CD4-positive, alpha-beta T cell (primary cell): ENCODE measurements around the gene CARS2. TPM values are rescaled to one million over a fixed set of nuclear protein-coding genes. Genes with fewer than 3 reads are reported as not detected.

ENCODE experiments used
- ATAC-seq: fragments of 200-7000 bp; cut with Tn5 transposase; one replicate; pipeline ENCODE4 v1.10.0; 2022; ENCODE audit warnings: mild to moderate bottlenecking; ENCODE audit not compliant: poor library complexity
- CTCF ChIA-PET: fragments of 350-600 bp; sonication (Branson Sonifier 250); formaldehyde crosslinking; loops from one replicate; lab custom pipeline; 2021; ENCODE audit warnings: antibody characterized with exemption, inconsistent platforms; lab: Charles Lee
- POLR2A ChIA-PET: fragments of 350-600 bp; sonication (Branson Sonifier 250); formaldehyde crosslinking; loops from one replicate; lab custom pipeline; 2021; ENCODE audit warnings: antibody characterized with exemption, inconsistent platforms; lab: Charles Lee
- DNase-seq, 14 experiments: peaks; one replicate each; pipeline ENCODE4 v3.0.0-alpha.2; 2013 to 2020; ENCODE audit warnings: mixed read lengths in 2 of 14
- H3K27ac ChIP-seq, 2 donors: one replicate each; pipeline versions ENCODE4 v1.5.1 to v1.7.0; 2013; ENCODE audit warnings: low read length in 2 of 2, low read depth in 1 of 2, mild to moderate bottlenecking in 1 of 2
- H3K27me3 ChIP-seq, 2 experiments: 1 replicate in 1 of 2; 2 replicates in 1 of 2; pipeline versions ENCODE4 v1.6.1 to v1.7.0; 2013; ENCODE audit warnings: low read length in 2 of 2, control low read depth in 1 of 2, mild to moderate bottlenecking in 1 of 2, moderate library complexity in 1 of 2; ENCODE audit not compliant: insufficient read depth in 2 of 2, control insufficient read depth in 1 of 2
- H3K36me3 ChIP-seq: one replicate; pipeline ENCODE4 v1.6.1; 2013; ENCODE audit warnings: low read length, control low read depth; ENCODE audit not compliant: insufficient read depth
- H3K4me1 ChIP-seq: one replicate; pipeline ENCODE4 v1.6.1; 2013; ENCODE audit warnings: low read length, control low read depth; ENCODE audit not compliant: insufficient read depth
- H3K4me3 ChIP-seq: one replicate; pipeline ENCODE4 v1.5.1; 2013; ENCODE audit warnings: mild to moderate bottlenecking, low read length, moderate library complexity
- H3K9me3 ChIP-seq, 2 experiments: 1 replicate in 1 of 2; 2 replicates in 1 of 2; pipeline versions ENCODE4 v1.6.1 to v1.7.0; 2013; ENCODE audit warnings: low read length in 2 of 2, mild to moderate bottlenecking in 2 of 2, control low read depth in 1 of 2, moderate library complexity in 1 of 2; ENCODE audit not compliant: control insufficient read depth in 1 of 2, insufficient read depth in 1 of 2
- H3K27ac Mint-ChIP-seq: one replicate; pipeline ENCODE4 v1.8.0; 2020; ENCODE audit warnings: mixed read lengths
- H3K27me3 Mint-ChIP-seq: one replicate; pipeline ENCODE4 v1.8.0; 2021; ENCODE audit warnings: mixed read lengths
- H3K36me3 Mint-ChIP-seq: one replicate; pipeline ENCODE4 v1.8.0; 2021; ENCODE audit warnings: low read depth, mixed read lengths
- H3K4me1 Mint-ChIP-seq: one replicate; pipeline ENCODE4 v1.8.0; 2021; ENCODE audit warnings: low read depth, mixed read lengths
- H3K4me3 Mint-ChIP-seq: one replicate; pipeline ENCODE4 v1.8.0; 2020; ENCODE audit warnings: mild to moderate bottlenecking, mixed read lengths
- H3K9me3 Mint-ChIP-seq: one replicate; pipeline ENCODE4 v1.8.0; 2020; ENCODE audit warnings: mixed read lengths
- CTCF ChIP-seq: fragments of 200-600 bp; IDR thresholded peaks from one replicate; pipeline ENCODE4 v1.8.0; 2022; ENCODE audit warnings: antibody characterized with exemption, mild to moderate bottlenecking
- intact Hi-C, 2 experiments: fragments of 100-400 bp; cut with DNase I in 1 of 2; cut with micrococcal nuclease in 1 of 2; formaldehyde crosslinking; loops; one replicate each; pipeline versions ENCODE4 v1.15.1 to v1.9.0; 2023 to 2025; cut with DNase I, micrococcal nuclease
- total RNA-seq, 174 experiments: library from RNA in 2 of 174; stranded (reverse) in 2 of 174; gene quantifications; one replicate each; pipeline ENCODE4 v1.2.3 and lab custom pipeline; 2021 to 2026

CARS2 gene
- total RNA-seq, 2 experiments from 2014 or later: 50.2 to 56.5 TPM

GRCh38 chr13:110641055-110642015 lies 64.6 kb downstream of the CARS2 start:
- Histone ChIP-seq H3K27ac (no peak overlapping the region), H3K36me3 (peaks cover 84% of the 10 kb centered on the region), H3K4me3 (no peak overlapping the region), H3K4me1 (peaks cover 10% of the 10 kb centered on the region), H3K27me3 (no peaks in the 10 kb centered on the region), H3K9me3 (no peaks in the 10 kb centered on the region)
- Mint-ChIP-seq H3K27me3 (no peaks in the 10 kb centered on the region), H3K4me3 (no peak overlapping the region), H3K36me3 (peaks cover 82% of the 10 kb centered on the region), H3K9me3 (no peaks in the 10 kb centered on the region), H3K27ac (no peak overlapping the region), H3K4me1 (no peaks in the 10 kb centered on the region)
- DNase-seq (no peak), ATAC-seq (no peak)
- intact Hi-C loops: no loop called here
- ChIA-PET CTCF (no interaction called here), POLR2A (no interaction called here)
- no peak for TF ChIP-seq CTCF

- no peak for DNase-seq
- Mint-ChIP-seq H3K27me3 (no peaks in the 10 kb centered on the region), H3K4me1 (no peaks in the 10 kb centered on the region), H3K36me3 (peaks cover 81% of the 10 kb centered on the region), H3K27ac (no peak overlapping the region), H3K4me3 (no peak overlapping the region), H3K9me3 (no peaks in the 10 kb centered on the region)
- Histone ChIP-seq H3K27me3 (no peaks in the 10 kb centered on the region), H3K4me3 (no peak overlapping the region), H3K9me3 (no peaks in the 10 kb centered on the region), H3K27ac (no peak overlapping the region), H3K4me1 (peaks cover 10% of the 10 kb centered on the region), H3K36me3 (peaks cover 88% of the 10 kb centered on the region)
- CTCF ChIA-PET: no interaction called here
- no peak for ATAC-seq
- intact Hi-C loops: no loop called here
- TF ChIP-seq CTCF: no peak
- POLR2A ChIA-PET: no interaction called here
Observed at GRCh38 chr13:110640591-110641029, 65.3 kb downstream of the CARS2 start.

GRCh38 chr13:110639935-110640334 lies 66.0 kb downstream of the CARS2 start:
- H3K36me3 ChIP-seq: peaks cover 91% of the 10 kb centered on the region
- H3K4me1 ChIP-seq: peaks cover 3% of the 10 kb centered on the region
- H3K4me3 Mint-ChIP-seq: no peak overlapping the region
- TF ChIP-seq CTCF: no peak
- no peak overlapping the region for H3K27ac Mint-ChIP-seq
- no peaks in the 10 kb centered on the region for H3K9me3 ChIP-seq
- H3K27me3 Mint-ChIP-seq: no peaks in the 10 kb centered on the region
- peaks cover 86% of the 10 kb centered on the region for H3K36me3 Mint-ChIP-seq
- DNase-seq (no peak), ATAC-seq (no peak)
- H3K9me3 Mint-ChIP-seq: no peaks in the 10 kb centered on the region
- H3K27me3 ChIP-seq: no peaks in the 10 kb centered on the region
- H3K4me1 Mint-ChIP-seq: no peaks in the 10 kb centered on the region
- intact Hi-C loops: no loop called here
- H3K4me3 ChIP-seq: no peak overlapping the region
- no peak overlapping the region for H3K27ac ChIP-seq
- CTCF ChIA-PET: no interaction called here
- POLR2A ChIA-PET: no interaction called here
